ENCODE results near the gene RAD18.

Gene RAD18

DNA sequence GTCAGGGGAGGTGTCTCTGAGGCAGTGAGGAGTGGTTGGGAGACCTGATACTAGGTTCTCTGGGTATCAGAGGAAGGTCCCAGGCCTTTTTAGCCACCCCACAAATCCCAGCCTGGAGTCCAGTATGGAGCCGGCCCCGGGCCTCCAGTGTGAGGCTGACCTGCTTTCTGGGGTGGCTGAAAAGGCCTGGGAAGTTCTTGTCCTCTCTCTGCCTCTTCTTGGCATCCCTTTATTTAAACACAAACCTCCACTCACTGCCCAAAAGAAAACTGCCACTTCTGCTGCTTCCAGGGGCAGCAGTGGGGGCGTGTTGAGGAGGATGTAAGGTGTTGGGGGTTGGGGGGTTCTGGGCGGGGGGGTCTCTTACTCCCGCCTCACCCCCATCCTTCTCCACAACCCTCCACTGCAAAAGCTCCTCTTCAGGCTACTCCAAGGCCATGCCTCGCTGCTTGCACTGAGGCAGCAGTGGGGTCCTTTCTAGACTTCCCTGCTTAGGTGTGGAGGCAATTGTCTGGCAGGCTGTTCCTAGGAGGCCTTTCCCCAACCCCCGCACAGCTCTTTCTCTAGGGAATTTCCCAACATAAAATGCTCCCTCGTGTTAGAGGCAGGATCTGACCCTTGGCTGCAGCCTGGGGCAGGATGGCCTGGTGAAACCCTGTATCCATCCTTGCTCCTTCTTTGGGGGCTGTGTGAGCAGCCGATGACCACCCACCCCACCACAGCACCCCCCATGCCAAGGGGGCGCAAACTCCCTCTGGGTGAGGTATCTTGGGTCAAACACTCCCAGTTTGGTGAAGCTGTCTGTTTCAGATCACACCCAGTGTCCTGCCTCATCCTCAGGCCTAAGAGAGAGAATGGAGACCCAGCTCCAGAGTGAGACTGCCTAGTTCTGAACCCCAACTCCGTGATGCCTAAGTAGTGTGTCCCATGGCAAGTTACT, 12.1 kb upstream of the RAD18 start:
- FAIRE-seq, result no peak

GRCh38 chr3:8974458-8974857, 11.2 kb upstream of the RAD18 start:
- FAIRE-seq (no peak), DNase-seq (ENCODE audit: insufficient read length) (no peak)
- TF ChIP-seq POLR2AphosphoS5 (IDR thresholded peaks at IDR 0.05; ENCODE audit: low read depth, low read length), result no peak
- no peak for TF ChIP-seq TAF1 (IDR thresholded peaks at IDR 0.05; ENCODE audit: borderline replicate concordance, low read depth, low read length)
- no peak for TF ChIP-seq POLR2A (IDR thresholded peaks at IDR 0.05; ENCODE audit: low read depth, low read length)

More for the DNA sequence above, 12.1 kb upstream of the RAD18 start:
- TF ChIP-seq TAF1 (IDR thresholded peaks at IDR 0.05; ENCODE audit: borderline replicate concordance, low read depth, low read length) (no peak), POLR2A (IDR thresholded peaks at IDR 0.05; ENCODE audit: low read depth, low read length) (no peak), POLR2AphosphoS5 (IDR thresholded peaks at IDR 0.05; ENCODE audit: low read depth, low read length) (no peak)
- DNase-seq (ENCODE audit: insufficient read length), result no peak

DNA sequence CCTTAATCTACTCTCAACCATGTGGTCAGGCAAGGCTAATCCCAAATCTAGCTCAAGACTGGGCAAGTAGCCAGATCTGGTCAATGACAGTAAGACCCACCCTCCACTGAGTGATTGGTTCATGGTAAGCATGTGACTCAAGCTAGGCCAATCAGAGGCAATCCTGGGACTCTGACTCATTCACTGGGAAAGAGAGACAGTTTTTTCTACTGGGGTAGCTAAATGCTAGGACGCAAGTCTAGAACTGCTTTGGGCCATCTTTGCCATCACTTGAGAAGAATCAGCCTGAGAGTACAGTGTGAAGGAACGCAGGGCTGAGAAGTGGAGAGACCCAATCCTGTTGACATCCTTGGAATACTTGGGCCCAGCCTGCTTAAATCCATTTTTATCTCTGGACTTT, 9.4 kb upstream of the RAD18 start:
- TF ChIP-seq POLR2AphosphoS5 (IDR thresholded peaks at IDR 0.05; ENCODE audit: low read depth, low read length), result no peak
- no peak for TF ChIP-seq TAF1 (IDR thresholded peaks at IDR 0.05; ENCODE audit: borderline replicate concordance, low read depth, low read length)
- TF ChIP-seq POLR2A (IDR thresholded peaks at IDR 0.05; ENCODE audit: low read depth, low read length), result no peak
- FAIRE-seq (no peak), DNase-seq (ENCODE audit: insufficient read length) (no peak)

DNA sequence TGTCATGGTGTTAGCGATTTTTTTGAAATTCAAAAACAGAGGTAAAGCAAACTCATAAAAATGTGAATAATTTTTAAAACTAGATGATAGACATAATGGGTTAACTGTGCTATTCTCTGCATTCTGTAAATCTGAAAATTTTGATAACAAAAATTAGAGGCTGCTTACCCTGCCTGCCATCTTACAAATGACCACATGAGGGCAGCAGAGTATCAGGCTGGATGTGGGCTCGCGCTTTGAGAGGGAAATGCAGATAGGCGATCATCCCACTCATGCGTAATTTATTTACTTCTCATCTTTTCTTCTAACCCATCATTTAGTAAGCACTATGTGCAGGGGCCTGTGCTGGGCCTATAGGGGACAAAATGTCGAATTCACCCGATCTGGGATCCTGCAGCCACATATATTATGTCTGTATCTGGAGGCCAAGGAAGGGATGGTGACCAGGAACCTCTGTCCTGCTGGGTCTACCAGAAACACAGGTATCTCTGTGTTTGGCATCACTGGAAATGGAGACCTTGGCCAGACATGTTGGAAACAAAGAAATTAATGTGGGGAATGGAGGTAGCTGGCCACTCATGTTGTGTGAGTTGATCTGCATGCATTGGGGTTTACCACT, 7.8 kb upstream of the RAD18 start:
- DNase-seq (ENCODE audit: insufficient read length) (no peak), FAIRE-seq (no peak)
- TF ChIP-seq POLR2A (IDR thresholded peaks at IDR 0.05; ENCODE audit: low read depth, low read length), result no peak
- no peak for TF ChIP-seq POLR2AphosphoS5 (IDR thresholded peaks at IDR 0.05; ENCODE audit: low read depth, low read length)
- TF ChIP-seq TAF1 (IDR thresholded peaks at IDR 0.05; ENCODE audit: borderline replicate concordance, low read depth, low read length), result no peak

GRCh38 chr3:8969241-8969640, 6.0 kb upstream of the RAD18 start:
- TF ChIP-seq TAF1 (IDR thresholded peaks at IDR 0.05; ENCODE audit: borderline replicate concordance, low read depth, low read length), result no peak
- TF ChIP-seq POLR2AphosphoS5 (IDR thresholded peaks at IDR 0.05; ENCODE audit: low read depth, low read length), result no peak
- no peak for TF ChIP-seq POLR2A (IDR thresholded peaks at IDR 0.05; ENCODE audit: low read depth, low read length)
- no peak for FAIRE-seq
- DNase-seq (ENCODE audit: insufficient read length), result no peak

- no peak for TF ChIP-seq POLR2AphosphoS5 (IDR thresholded peaks at IDR 0.05; ENCODE audit: low read depth, low read length)
- TF ChIP-seq TAF1 (IDR thresholded peaks at IDR 0.05; ENCODE audit: borderline replicate concordance, low read depth, low read length), result no peak
- no peak for TF ChIP-seq POLR2A (IDR thresholded peaks at IDR 0.05; ENCODE audit: low read depth, low read length)
- no peak for FAIRE-seq
These were observed 5.2 kb upstream of the RAD18 start for GRCh38 chr3:8968375-8968882.

DNA sequence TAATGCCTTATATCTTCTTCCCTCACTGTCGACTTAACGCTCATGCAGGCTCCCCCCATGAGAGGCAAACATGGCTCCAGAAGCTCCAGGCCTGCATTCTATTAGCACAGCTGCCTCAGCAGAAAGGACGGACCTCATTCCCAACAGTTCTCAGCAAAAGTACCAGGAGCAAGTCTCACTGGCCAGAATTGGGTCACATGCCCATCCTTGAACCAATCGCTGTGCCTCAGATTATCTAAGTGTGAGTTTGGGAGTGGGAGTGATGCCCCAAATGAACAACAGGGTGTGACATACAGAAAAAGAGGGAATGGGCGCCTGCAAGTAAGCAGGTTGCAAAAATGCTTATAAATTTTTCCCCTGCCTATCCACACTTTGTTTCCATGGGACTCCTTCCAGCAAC, 4.3 kb upstream of the RAD18 start:
- FAIRE-seq (no peak), DNase-seq (ENCODE audit: insufficient read length) (no peak)
- TF ChIP-seq TAF1 (IDR thresholded peaks at IDR 0.05; ENCODE audit: borderline replicate concordance, low read depth, low read length), result no peak
- no peak for TF ChIP-seq POLR2A (IDR thresholded peaks at IDR 0.05; ENCODE audit: low read depth, low read length)
- TF ChIP-seq POLR2AphosphoS5 (IDR thresholded peaks at IDR 0.05; ENCODE audit: low read depth, low read length), result no peak

More at GRCh38 chr3:8968375-8968882, 5.2 kb upstream of the RAD18 start:
- no peak for DNase-seq (ENCODE audit: insufficient read length)

GRCh38 chr3:8966820-8967348, 3.6 kb upstream of the RAD18 start:
- no peak for FAIRE-seq
- TF ChIP-seq POLR2AphosphoS5 (IDR thresholded peaks at IDR 0.05; ENCODE audit: low read depth, low read length) (no peak), TAF1 (IDR thresholded peaks at IDR 0.05; ENCODE audit: borderline replicate concordance, low read depth, low read length) (no peak), POLR2A (IDR thresholded peaks at IDR 0.05; ENCODE audit: low read depth, low read length) (no peak)
- DNase-seq (ENCODE audit: insufficient read length), result no peak

GRCh38 chr3:8966150-8966819, 3.0 kb upstream of the RAD18 start:
- FAIRE-seq (no peak), DNase-seq (ENCODE audit: insufficient read length) (no peak)
- TF ChIP-seq POLR2A (IDR thresholded peaks at IDR 0.05; ENCODE audit: low read depth, low read length), result no peak
- no peak for TF ChIP-seq POLR2AphosphoS5 (IDR thresholded peaks at IDR 0.05; ENCODE audit: low read depth, low read length)
- TF ChIP-seq TAF1 (IDR thresholded peaks at IDR 0.05; ENCODE audit: borderline replicate concordance, low read depth, low read length), result no peak

DNA sequence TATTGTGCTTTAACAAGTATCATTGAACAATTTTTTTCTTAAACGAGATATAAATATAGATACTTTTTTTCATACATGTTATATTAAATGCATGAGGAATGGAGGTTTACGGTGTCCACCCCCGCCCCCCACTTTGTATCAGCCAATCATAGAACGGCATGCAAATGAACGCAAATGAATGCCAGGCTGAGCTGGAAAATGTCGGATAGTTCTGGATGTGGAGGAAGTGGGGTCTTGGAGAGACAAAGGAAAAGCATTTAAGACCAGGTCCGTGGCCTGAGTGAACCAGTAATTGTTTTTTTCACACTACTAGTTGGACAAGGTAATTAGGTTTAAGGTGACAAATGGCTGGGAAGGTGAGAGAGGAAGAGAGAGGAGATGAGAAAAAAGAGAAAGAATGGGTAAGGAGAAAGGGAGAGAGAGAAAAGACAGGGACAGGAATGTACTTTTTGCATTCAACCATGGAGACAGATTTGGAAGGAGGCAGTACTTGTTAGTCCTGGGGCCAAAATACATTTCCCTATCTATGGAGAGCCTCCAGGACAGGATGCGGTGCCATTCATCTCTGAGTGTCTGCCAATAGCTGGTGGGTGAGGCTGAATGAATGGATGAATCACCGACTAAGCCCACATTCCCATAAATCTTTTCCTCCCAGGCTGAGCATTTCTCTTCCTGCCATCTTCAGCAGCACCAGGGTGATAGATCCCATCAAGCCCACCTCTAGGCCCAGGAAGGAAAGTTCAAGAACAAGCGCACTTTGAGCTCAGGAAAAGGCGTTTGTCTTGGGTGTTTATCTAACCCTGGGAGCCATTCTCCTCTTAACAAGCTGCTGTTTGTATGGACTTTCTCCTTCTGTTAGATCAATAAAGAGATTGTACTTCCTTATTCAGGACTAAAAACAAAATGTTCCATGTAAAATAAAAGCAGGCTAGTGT, 1.4 kb upstream of the RAD18 start:
- no peak for TF ChIP-seq TAF1 (IDR thresholded peaks at IDR 0.05; ENCODE audit: borderline replicate concordance, low read depth, low read length)
- TF ChIP-seq POLR2A (IDR thresholded peaks at IDR 0.05; ENCODE audit: low read depth, low read length), result no peak
- no peak for TF ChIP-seq POLR2AphosphoS5 (IDR thresholded peaks at IDR 0.05; ENCODE audit: low read depth, low read length)
- DNase-seq (ENCODE audit: insufficient read length) (no peak), FAIRE-seq (no peak)
